ENCODE results near the gene HSBP1.

HSBP1 gene

GRCh38 chr16:83807710-83808572 is at the start of gene HSBP1:
TSS of gene HSBP1 (plus strand) at chr16:83807978. CDS start at chr16:83808077, 99 bp downstream.
- Histone ChIP-seq H3K36me3 (ENCODE audit: insufficient read depth, low read length) (peaks cover 40% of the 10 kb centered on the region), H3K9me2 (ENCODE audit: low read depth, low read length) (no peaks in the 10 kb centered on the region), H2AFZ (ENCODE audit: low read length) (0 out of 2 replicates have a peak within 1 kb of the TSS, but pooled peaks have one; percentile 17), H3K27me3 (ENCODE audit: insufficient read depth, low read length) (no peaks in the 10 kb centered on the region), H3K4me1 (ENCODE audit: insufficient read depth, low read length, severe bottlenecking) (peaks cover 69% of the 10 kb centered on the region), H3K9me3 (ENCODE audit: low read length) (no peaks in the 10 kb centered on the region), H3F3A (ENCODE audit: insufficient read depth, low read length) (no peaks in the 10 kb centered on the region), H3K27ac (ENCODE audit: low read depth, low read length, poor library complexity, severe bottlenecking) (peak within 1 kb of the TSS; percentile 54), H3K9ac (ENCODE audit: low read length) (peak within 1 kb of the TSS; percentile 85), H4K20me1 (ENCODE audit: insufficient read depth, low read length) (no peaks in the 10 kb centered on the region), H3K4me3 (ENCODE audit: low read depth, low read length, poor library complexity, severe bottlenecking) (peak within 1 kb of the TSS; percentile 83), H3K4me2 (ENCODE audit: low read length) (peak within 1 kb of the TSS; percentile 94), H3K79me2 (ENCODE audit: insufficient read depth, low read length) (peaks cover 13% of the 10 kb centered on the region)
- no peak for TF ChIP-seq EZH2 (IDR thresholded peaks at IDR 0.05; ENCODE audit: borderline replicate concordance, low read length)
- TF ChIP-seq, protein P1, sequence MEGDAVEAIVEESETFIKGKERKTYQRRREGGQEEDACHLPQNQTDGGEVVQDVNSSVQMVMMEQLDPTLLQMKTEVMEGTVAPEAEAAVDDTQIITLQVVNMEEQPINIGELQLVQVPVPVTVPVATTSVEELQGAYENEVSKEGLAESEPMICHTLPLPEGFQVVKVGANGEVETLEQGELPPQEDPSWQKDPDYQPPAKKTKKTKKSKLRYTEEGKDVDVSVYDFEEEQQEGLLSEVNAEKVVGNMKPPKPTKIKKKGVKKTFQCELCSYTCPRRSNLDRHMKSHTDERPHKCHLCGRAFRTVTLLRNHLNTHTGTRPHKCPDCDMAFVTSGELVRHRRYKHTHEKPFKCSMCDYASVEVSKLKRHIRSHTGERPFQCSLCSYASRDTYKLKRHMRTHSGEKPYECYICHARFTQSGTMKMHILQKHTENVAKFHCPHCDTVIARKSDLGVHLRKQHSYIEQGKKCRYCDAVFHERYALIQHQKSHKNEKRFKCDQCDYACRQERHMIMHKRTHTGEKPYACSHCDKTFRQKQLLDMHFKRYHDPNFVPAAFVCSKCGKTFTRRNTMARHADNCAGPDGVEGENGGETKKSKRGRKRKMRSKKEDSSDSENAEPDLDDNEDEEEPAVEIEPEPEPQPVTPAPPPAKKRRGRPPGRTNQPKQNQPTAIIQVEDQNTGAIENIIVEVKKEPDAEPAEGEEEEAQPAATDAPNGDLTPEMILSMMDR (IDR thresholded peaks at IDR 0.05; ENCODE audit: low read length), result no peak

GRCh38 chr16:83762141-83762991 is 45.4 kb upstream of the HSBP1 start:
- H4K20me1 ChIP-seq (ENCODE audit: insufficient read depth, low read length), result no peaks in the 10 kb centered on the region
- H3K27ac ChIP-seq (ENCODE audit: low read depth, low read length, poor library complexity, severe bottlenecking), result no peak overlapping the region
- no peaks in the 10 kb centered on the region for H3F3A ChIP-seq (ENCODE audit: insufficient read depth, low read length)
- H3K36me3 ChIP-seq (ENCODE audit: insufficient read depth, low read length), result no peaks in the 10 kb centered on the region; the same call in 1 of the 2 replicates
- H3K4me2 ChIP-seq (ENCODE audit: low read length), result no peak overlapping the region
- TF ChIP-seq, protein P1 (IDR thresholded peaks at IDR 0.05; ENCODE audit: low read length), result no peak
- no peak for TF ChIP-seq EZH2 (IDR thresholded peaks at IDR 0.05; ENCODE audit: borderline replicate concordance, low read length)
- H3K4me1 ChIP-seq (ENCODE audit: insufficient read depth, low read length, severe bottlenecking), result no peaks in the 10 kb centered on the region
- no peak overlapping the region for H3K9ac ChIP-seq (ENCODE audit: low read length)
- H2AFZ ChIP-seq (ENCODE audit: low read length), result no peak overlapping the region
- H3K27me3 ChIP-seq (ENCODE audit: insufficient read depth, low read length), result no peaks in the 10 kb centered on the region
- no peaks in the 10 kb centered on the region for H3K9me2 ChIP-seq (ENCODE audit: low read depth, low read length)
- no peaks in the 10 kb centered on the region for H3K9me3 ChIP-seq (ENCODE audit: low read length)
- H3K4me3 ChIP-seq (ENCODE audit: low read depth, low read length, poor library complexity, severe bottlenecking), result no peak overlapping the region
- no peaks in the 10 kb centered on the region for H3K79me2 ChIP-seq (ENCODE audit: insufficient read depth, low read length)

- TF ChIP-seq, protein P1 (IDR thresholded peaks at IDR 0.05; ENCODE audit: low read length), result no peak
- no peak for TF ChIP-seq EZH2 (IDR thresholded peaks at IDR 0.05; ENCODE audit: borderline replicate concordance, low read length)
- Histone ChIP-seq H3K27me3 (ENCODE audit: insufficient read depth, low read length) (no peaks in the 10 kb centered on the region), H3K36me3 (ENCODE audit: insufficient read depth, low read length) (no peaks in the 10 kb centered on the region; the same call in 1 of the 2 replicates), H3K27ac (ENCODE audit: low read depth, low read length, poor library complexity, severe bottlenecking) (no peak overlapping the region), H3K9me2 (ENCODE audit: low read depth, low read length) (no peaks in the 10 kb centered on the region), H3K9me3 (ENCODE audit: low read length) (no peaks in the 10 kb centered on the region), H3K4me3 (ENCODE audit: low read depth, low read length, poor library complexity, severe bottlenecking) (no peak overlapping the region), H3K4me1 (ENCODE audit: insufficient read depth, low read length, severe bottlenecking) (no peaks in the 10 kb centered on the region), H2AFZ (ENCODE audit: low read length) (no peak overlapping the region), H3K79me2 (ENCODE audit: insufficient read depth, low read length) (no peaks in the 10 kb centered on the region), H3K4me2 (ENCODE audit: low read length) (no peak overlapping the region), H4K20me1 (ENCODE audit: insufficient read depth, low read length) (no peaks in the 10 kb centered on the region), H3F3A (ENCODE audit: insufficient read depth, low read length) (no peaks in the 10 kb centered on the region), H3K9ac (ENCODE audit: low read length) (no peak overlapping the region)
These were observed 44.8 kb upstream of the HSBP1 start for GRCh38 chr16:83762992-83763358.

Measured in OCI-LY1 (cell line).